Activated naive CD8-positive, alpha-beta T cell (primary cell): ENCODE measurements around the gene PLA2G7.

ENCODE experiments used
- H3K27ac Mint-ChIP-seq: one replicate; pipeline ENCODE4 v1.8.0; 2021; ENCODE audit warnings: mixed read lengths
- H3K27me3 Mint-ChIP-seq: one replicate; pipeline ENCODE4 v1.8.0; 2021; ENCODE audit warnings: mixed read lengths
- H3K36me3 Mint-ChIP-seq: one replicate; pipeline ENCODE4 v1.8.0; 2021; ENCODE audit warnings: mixed read lengths
- H3K4me1 Mint-ChIP-seq: one replicate; pipeline ENCODE4 v1.8.0; 2021; ENCODE audit warnings: low read depth, mixed read lengths
- H3K4me3 Mint-ChIP-seq: one replicate; pipeline ENCODE4 v1.8.0; 2021; ENCODE audit warnings: mild to moderate bottlenecking, mixed read lengths
- H3K9me3 Mint-ChIP-seq: one replicate; pipeline ENCODE4 v1.8.0; 2021; ENCODE audit warnings: low read depth, mixed read lengths

The PLA2G7 gene

DNA sequence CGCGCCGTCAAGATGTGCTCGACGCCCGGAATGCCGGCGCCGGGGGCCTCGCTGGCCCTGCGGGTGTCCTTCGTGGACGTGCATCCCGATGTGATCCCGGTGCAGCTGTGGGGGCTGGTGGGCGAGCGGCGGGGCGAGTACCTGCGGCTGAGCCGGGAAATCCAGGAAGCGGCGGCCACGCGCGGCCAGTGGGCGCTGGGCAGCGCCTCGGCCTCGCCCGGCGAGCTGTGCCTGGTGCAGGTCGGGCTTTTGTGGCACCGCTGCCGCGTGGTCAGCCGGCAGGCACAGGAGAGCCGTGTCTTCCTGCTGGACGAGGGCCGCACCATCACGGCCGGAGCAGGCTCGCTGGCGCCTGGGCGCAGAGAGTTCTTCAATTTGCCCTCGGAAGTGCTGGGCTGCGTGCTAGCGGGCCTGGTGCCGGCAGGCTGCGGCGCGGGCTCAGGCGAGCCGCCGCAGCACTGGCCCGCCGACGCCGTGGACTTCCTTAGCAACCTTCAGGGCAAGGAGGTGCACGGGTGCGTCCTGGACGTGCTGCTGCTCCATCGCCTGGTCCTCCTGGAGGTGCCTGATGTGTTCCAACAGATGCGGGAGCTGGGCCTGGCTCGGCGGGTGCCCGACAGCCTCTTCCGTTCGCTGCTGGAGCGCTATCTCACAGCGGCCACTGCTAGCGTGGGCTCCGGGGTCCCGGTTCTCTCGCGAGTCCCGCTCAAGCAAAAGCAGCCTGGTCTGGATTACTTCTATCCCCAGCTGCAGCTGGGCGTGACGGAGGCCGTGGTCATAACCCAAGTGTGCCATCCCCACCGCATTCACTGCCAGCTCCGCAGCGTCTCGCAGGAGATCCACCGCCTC lies 46.8 kb downstream of the PLA2G7 start:
- no peaks in the 10 kb centered on the region for H3K9me3 Mint-ChIP-seq
- no peaks in the 10 kb centered on the region for H3K4me1 Mint-ChIP-seq
- no peak overlapping the region for H3K4me3 Mint-ChIP-seq

DNA sequence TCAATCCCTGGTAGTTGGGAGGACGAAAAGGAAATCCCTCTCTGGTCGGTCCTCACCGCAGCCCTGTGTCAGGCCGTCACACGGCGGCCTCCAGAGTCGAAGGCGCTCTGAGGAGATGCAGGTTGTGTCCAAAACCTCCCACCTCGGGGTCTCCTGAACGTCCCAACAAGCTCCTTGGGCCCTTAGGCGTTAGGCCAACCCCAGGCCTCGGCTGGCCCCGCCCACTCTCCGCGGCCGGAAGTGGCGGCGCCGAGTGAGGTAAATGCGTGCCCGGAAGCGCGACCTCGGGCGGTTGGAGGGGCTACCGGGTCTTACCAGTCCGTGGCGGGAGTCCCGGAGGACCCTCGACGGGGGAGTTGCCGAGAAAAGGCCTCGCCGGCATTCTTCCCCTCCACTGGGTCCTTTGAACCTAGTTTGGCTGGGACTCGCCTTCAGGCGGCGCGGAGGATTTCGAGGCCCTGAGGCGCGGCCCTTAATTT lies 47.5 kb downstream of the PLA2G7 start, which contains the start of gene TDRD6:
Gene TDRD6 (plus strand): TSS at position 267 of the 479 bp plus-strand sequence. CDS start 244 bp downstream, outside the sequence.
- H3K4me3 Mint-ChIP-seq, result no peak within 1 kb of the TSS
- H3K9me3 Mint-ChIP-seq, result no peaks in the 10 kb centered on the region
- peaks cover 9% of the 10 kb centered on the region for H3K27me3 Mint-ChIP-seq
- H3K27ac Mint-ChIP-seq, result no peak within 1 kb of the TSS
- no peaks in the 10 kb centered on the region for H3K4me1 Mint-ChIP-seq
- H3K36me3 Mint-ChIP-seq, result no peaks in the 10 kb centered on the region

More for the DNA sequence above, 46.8 kb downstream of the PLA2G7 start:
- H3K27ac Mint-ChIP-seq, result no peak overlapping the region
- H3K27me3 Mint-ChIP-seq, result peaks cover 9% of the 10 kb centered on the region
- H3K36me3 Mint-ChIP-seq, result no peaks in the 10 kb centered on the region

DNA sequence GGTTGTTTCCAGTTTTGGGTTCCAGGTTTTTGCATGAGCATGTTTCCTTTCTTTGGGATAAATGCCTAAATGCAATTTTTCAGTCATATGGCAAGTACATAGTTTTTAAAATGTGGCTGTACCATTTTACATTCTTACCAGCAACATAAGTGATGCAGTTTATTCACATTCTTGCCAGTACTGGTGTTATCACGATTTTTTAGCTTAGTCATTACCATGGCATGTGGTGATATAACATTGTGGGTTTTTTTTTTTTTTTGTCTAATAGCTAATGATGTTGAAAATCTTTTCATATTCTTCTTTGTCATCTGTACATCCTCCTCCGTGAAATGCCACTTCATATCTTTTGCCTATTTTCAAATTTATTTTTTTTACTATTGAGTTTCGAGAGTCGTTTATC lies 50.4 kb downstream of the PLA2G7 start:
- H3K36me3 Mint-ChIP-seq, result no peaks in the 10 kb centered on the region
- peaks cover 8% of the 10 kb centered on the region for H3K27me3 Mint-ChIP-seq
- H3K4me1 Mint-ChIP-seq, result no peaks in the 10 kb centered on the region
- H3K9me3 Mint-ChIP-seq, result no peaks in the 10 kb centered on the region
- H3K27ac Mint-ChIP-seq, result no peak overlapping the region
- no peak overlapping the region for H3K4me3 Mint-ChIP-seq

DNA sequence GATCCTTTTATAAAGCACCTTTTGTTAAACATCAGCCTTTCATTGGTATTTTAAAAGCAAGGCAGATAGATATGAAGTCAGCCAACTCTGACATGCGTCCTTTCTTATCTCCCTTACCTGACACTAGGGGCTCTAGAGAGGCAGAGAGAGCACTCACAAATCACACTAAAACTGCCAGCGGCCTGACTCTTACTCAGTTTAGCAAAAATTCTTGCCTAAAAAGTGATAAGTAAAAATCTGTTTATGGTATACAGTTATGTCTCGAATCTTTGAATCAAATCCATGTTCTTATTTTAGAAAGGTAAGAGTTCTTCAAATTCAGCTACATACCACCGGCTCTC lies 57.9 kb downstream of the PLA2G7 start:
- Mint-ChIP-seq H3K27me3 (peaks cover 6% of the 10 kb centered on the region), H3K36me3 (no peaks in the 10 kb centered on the region), H3K4me3 (no peak overlapping the region), H3K9me3 (no peaks in the 10 kb centered on the region), H3K27ac (no peak overlapping the region), H3K4me1 (no peaks in the 10 kb centered on the region)

DNA sequence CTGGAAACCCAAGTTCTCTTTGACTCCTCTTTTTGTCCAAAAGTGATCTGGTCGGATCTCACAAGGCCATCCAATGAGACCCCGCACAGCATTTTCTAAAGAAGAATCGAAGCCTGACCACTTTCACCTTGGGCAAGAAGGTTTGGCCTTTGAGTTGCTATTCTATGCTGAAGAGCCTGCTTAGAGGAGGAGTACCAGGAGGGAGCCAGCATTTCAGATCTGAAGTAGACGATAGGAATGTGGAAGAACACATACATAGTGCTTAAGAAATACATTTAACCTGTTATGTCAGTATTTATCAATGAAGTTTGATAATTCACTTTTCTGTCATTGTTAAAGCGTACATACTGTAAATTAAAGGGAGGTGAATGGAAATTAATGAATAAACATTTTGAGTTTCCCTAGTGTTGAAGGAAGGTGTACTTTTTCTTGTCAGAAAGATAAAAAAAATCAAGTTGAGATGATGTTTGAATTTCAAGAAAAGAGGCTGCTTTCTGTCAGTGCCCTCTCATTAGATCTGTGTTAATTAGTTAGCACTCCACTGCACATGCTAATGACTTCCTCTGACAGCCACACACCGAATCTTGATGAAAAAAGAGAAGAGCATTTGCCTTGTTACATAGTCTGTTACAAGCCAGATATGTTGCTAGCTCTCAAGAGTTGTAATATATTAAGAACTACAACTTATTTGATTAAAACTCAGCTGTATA lies 58.4 kb downstream of the PLA2G7 start:
- Mint-ChIP-seq H3K27ac (no peak overlapping the region), H3K4me1 (no peaks in the 10 kb centered on the region), H3K27me3 (peaks cover 5% of the 10 kb centered on the region), H3K9me3 (no peaks in the 10 kb centered on the region), H3K36me3 (no peaks in the 10 kb centered on the region), H3K4me3 (no peak overlapping the region)

DNA sequence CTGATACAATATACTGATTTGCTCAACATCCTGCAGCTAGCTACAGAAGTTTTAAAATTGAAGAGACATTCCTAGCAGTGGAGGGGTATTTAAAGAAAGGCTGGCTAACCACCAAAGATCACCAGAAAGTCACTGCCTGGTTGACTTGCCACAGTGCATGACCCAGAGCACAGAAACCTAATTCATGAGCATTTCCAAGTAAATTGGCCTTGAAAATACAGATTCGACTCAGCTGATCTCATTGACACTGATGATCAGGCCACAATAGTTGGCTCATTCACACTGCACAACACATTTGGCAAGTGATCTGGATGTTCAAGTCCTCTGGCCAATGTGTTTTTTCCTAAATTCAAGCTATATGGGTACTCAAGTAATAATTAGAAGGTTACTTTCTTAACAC lies 60.8 kb downstream of the PLA2G7 start:
- Mint-ChIP-seq H3K4me1 (no peaks in the 10 kb centered on the region), H3K9me3 (no peaks in the 10 kb centered on the region), H3K27me3 (no peaks in the 10 kb centered on the region), H3K36me3 (no peaks in the 10 kb centered on the region), H3K27ac (no peak overlapping the region), H3K4me3 (no peak overlapping the region)

DNA sequence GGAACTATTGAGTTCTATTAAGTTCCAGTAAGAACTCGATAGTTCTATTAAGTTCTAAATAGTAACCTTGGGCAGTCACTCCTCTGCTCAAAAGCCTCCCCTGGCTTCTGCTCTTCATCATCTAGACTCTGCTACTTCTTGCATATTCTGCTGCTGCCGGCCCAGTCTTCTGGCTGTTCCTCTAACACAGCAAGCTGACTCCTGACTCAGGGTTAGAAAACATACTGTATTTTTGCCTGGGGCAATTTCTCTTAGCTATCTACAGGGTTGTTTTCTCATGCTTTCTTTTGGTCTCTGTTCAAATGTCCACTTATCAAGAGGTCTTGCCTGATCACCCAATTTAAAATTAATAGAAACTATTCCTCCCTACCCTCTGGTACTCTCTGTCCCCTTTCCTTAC lies 67.8 kb downstream of the PLA2G7 start:
- Mint-ChIP-seq H3K4me3 (no peak overlapping the region), H3K36me3 (no peaks in the 10 kb centered on the region), H3K4me1 (no peaks in the 10 kb centered on the region), H3K27ac (no peak overlapping the region), H3K27me3 (no peaks in the 10 kb centered on the region), H3K9me3 (no peaks in the 10 kb centered on the region)

DNA sequence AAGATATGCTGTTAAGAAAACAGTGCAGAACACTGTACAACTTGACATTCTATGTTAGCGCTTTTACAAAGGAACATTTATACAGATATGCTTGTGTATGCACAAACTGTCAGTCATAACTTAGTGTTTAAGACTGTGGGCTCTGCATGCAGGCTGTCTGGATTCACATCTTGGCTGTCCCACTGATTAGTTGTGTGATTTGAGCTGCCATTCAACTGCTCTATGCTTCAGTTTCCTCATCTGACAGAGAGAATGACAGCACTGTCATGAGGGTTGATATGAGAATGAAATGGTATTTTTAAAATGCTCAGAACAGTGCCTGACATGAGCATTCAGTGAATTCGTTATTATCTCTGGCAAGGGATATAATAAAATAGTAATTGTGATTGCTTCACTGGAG lies 73.7 kb downstream of the PLA2G7 start:
- H3K27me3 Mint-ChIP-seq, result no peaks in the 10 kb centered on the region
- no peak overlapping the region for H3K27ac Mint-ChIP-seq
- H3K36me3 Mint-ChIP-seq, result no peaks in the 10 kb centered on the region
- H3K4me3 Mint-ChIP-seq, result no peak overlapping the region
- no peaks in the 10 kb centered on the region for H3K9me3 Mint-ChIP-seq
- no peaks in the 10 kb centered on the region for H3K4me1 Mint-ChIP-seq

DNA sequence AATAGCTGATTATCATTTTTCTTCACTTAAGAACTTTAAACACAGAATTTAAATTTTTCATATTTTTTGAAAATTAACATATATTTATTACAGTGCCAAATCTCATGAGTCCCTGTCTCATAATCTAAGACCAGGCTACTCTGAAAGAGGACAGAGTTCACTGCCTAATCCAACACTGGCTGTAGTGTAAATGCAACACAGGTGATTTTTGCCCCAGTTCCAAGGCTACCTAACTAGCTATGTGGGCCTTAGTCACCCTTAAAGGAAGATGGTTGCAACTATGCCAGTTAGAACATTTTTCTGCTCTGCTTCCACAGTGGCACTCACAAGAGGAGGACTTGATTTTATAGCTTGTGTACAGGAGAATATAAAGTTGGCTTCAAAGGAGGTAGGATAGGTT lies 77.5 kb downstream of the PLA2G7 start:
- H3K27ac Mint-ChIP-seq, result no peak overlapping the region
- H3K36me3 Mint-ChIP-seq, result no peaks in the 10 kb centered on the region
- H3K4me3 Mint-ChIP-seq, result no peak overlapping the region
- H3K4me1 Mint-ChIP-seq, result peaks cover 5% of the 10 kb centered on the region
- peaks cover 15% of the 10 kb centered on the region for H3K27me3 Mint-ChIP-seq
- no peaks in the 10 kb centered on the region for H3K9me3 Mint-ChIP-seq

DNA sequence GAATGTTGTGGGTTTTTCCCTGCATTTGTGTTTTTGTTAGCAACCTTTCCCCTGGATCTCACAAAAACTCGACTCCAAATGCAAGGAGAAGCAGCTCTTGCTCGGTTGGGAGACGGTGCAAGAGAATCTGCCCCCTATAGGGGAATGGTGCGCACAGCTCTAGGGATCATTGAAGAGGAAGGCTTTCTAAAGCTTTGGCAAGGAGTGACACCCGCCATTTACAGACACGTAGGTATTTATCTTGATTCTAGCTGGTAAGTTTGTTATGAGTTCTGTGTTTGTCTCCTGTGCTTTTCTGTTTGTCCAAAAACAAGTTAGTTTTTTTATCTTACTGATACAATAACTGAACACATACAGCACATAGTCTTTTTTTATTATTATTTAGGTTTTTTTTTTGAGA lies 79.4 kb downstream of the PLA2G7 start:
- Mint-ChIP-seq H3K9me3 (no peaks in the 10 kb centered on the region), H3K4me3 (no peak overlapping the region), H3K27ac (no peak overlapping the region), H3K27me3 (peaks cover 25% of the 10 kb centered on the region), H3K36me3 (no peaks in the 10 kb centered on the region), H3K4me1 (peaks cover 13% of the 10 kb centered on the region)
